Mesendoderm (in vitro differentiated cells): Measurements from ENCODE around the gene CALM3.

Experiments
- DNase-seq: peaks from one replicate; pipeline ENCODE4 v3.0.0; 2013
- H2AK5ac ChIP-seq: 2 replicates; pipeline ENCODE4 v1.6.1; 2013; ENCODE audit warnings: low read length, inconsistent platforms
- H2BK120ac ChIP-seq: 2 replicates; pipeline ENCODE4 v1.6.1; 2013; ENCODE audit warnings: low read depth, mild to moderate bottlenecking, low read length, moderate library complexity, mixed read lengths
- H2BK15ac ChIP-seq: replicated peaks from 2 replicates; pipeline ENCODE4 v1.6.1; 2013; ENCODE audit warnings: low read depth, mild to moderate bottlenecking, moderate library complexity
- H2BK5ac ChIP-seq: 2 replicates; pipeline ENCODE4 v1.6.1; 2013; ENCODE audit warnings: low read length, inconsistent platforms
- H3K18ac ChIP-seq: 2 replicates; pipeline ENCODE4 v1.6.1; 2013; ENCODE audit warnings: mild to moderate bottlenecking, low read length, mixed read lengths
- H3K23ac ChIP-seq: one replicate; pipeline ENCODE4 v1.6.1; 2013; ENCODE audit warnings: low read length
- H3K27ac ChIP-seq: 2 replicates; pipeline ENCODE4 v1.5.1; 2013; ENCODE audit warnings: low read depth, mild to moderate bottlenecking, inconsistent platforms, low read length, moderate library complexity
- H3K27me3 ChIP-seq: 2 replicates; pipeline ENCODE4 v1.6.1; 2013; ENCODE audit warnings: low read length, control low read depth, mild to moderate bottlenecking, inconsistent platforms; ENCODE audit not compliant: insufficient read depth, poor library complexity
- H3K36me3 ChIP-seq: 2 replicates; pipeline ENCODE4 v1.6.1; 2013; ENCODE audit warnings: low read length, inconsistent platforms; ENCODE audit not compliant: control insufficient read depth, insufficient read depth
- H3K4ac ChIP-seq: one replicate; pipeline ENCODE4 v1.6.1; 2013; ENCODE audit warnings: low read depth, mild to moderate bottlenecking, low read length, moderate library complexity
- H3K4me1 ChIP-seq: 2 replicates; pipeline ENCODE4 v1.6.1; 2013; ENCODE audit warnings: low read depth, low read length, inconsistent platforms; ENCODE audit not compliant: control insufficient read depth
- H3K4me2 ChIP-seq: 2 replicates; pipeline ENCODE4 v1.6.1; 2013; ENCODE audit warnings: low read length
- H3K4me3 ChIP-seq: 2 replicates; pipeline ENCODE4 v1.5.1; 2013; ENCODE audit warnings: mild to moderate bottlenecking, low read length
- H3K56ac ChIP-seq: one replicate; pipeline ENCODE4 v1.6.1; 2013; ENCODE audit warnings: low read length
- H3K79me1 ChIP-seq: 2 replicates; pipeline ENCODE4 v1.6.1; 2013; ENCODE audit warnings: low read length, inconsistent platforms
- H3K79me2 ChIP-seq: 2 replicates; pipeline ENCODE4 v1.6.1; 2013; ENCODE audit warnings: mild to moderate bottlenecking, low read length; ENCODE audit not compliant: control insufficient read depth, insufficient read depth
- H3K9ac ChIP-seq: 2 replicates; pipeline ENCODE4 v1.6.1; 2013; ENCODE audit warnings: low read length, inconsistent platforms
- H4K5ac ChIP-seq: one replicate; pipeline ENCODE4 v1.6.1; 2013; ENCODE audit warnings: low read length
- H4K8ac ChIP-seq: one replicate; pipeline ENCODE4 v1.6.1; 2013; ENCODE audit warnings: low read depth, mild to moderate bottlenecking, control low read depth, low read length, moderate library complexity
- WGBS: extraction: QIAGEN DNeasy Blood & Tissue Kit; methylation state at CpG from one replicate; pipeline ENCODE4 v1.1.7; 2013; ENCODE audit warnings: low lambda C conversion rate, missing lambda C conversion rate; ENCODE audit not compliant: insufficient coverage; ENCODE audit errors: extremely low coverage; 5-methylcytosine and 5-hydroxymethylcytosine counted together

CALM3 gene

GRCh38 chr19:46608581-46609345 is 7.6 kb downstream of the CALM3 start:
- H3K36me3 ChIP-seq, result peaks cover 30% of the 10 kb centered on the region

GRCh38 chr19:46609511-46610412 is 8.6 kb downstream of the CALM3 start:
- no CpG with 5 or more reads among the region's 30 CpGs for WGBS
- H3K36me3 ChIP-seq, result peaks cover 30% of the 10 kb centered on the region
- H3K27ac ChIP-seq, result no peak overlapping the region
- H3K9ac ChIP-seq, result no peak overlapping the region
- peaks cover 24% of the 10 kb centered on the region for H3K79me1 ChIP-seq
- no peak overlapping the region for H3K4me3 ChIP-seq
- no peak overlapping the region for H2BK5ac ChIP-seq
- no peak overlapping the region for H2BK120ac ChIP-seq
- H4K5ac ChIP-seq, result no peak overlapping the region
- no peak overlapping the region for H3K4ac ChIP-seq
- no peak overlapping the region for H2BK15ac ChIP-seq
- no peak overlapping the region for H4K8ac ChIP-seq
- no peak overlapping the region for H3K23ac ChIP-seq
- H3K4me1 ChIP-seq, result no peaks in the 10 kb centered on the region
- H3K79me2 ChIP-seq, result peaks cover 15% of the 10 kb centered on the region
- H3K18ac ChIP-seq, result no peak overlapping the region
- no peak overlapping the region for H3K4me2 ChIP-seq
- no peaks in the 10 kb centered on the region for H3K27me3 ChIP-seq
- H2AK5ac ChIP-seq, result no peak overlapping the region
- H3K56ac ChIP-seq, result no peak overlapping the region
- DNase-seq, result no peak

More at GRCh38 chr19:46608581-46609345, 7.6 kb downstream of the CALM3 start:
- no peak overlapping the region for H2AK5ac ChIP-seq
- H3K27ac ChIP-seq, result no peak overlapping the region
- H2BK120ac ChIP-seq, result no peak overlapping the region
- no CpG with 5 or more reads among the region's 27 CpGs for WGBS
- no peak overlapping the region for H3K23ac ChIP-seq
- H3K56ac ChIP-seq, result no peak overlapping the region
- peaks cover 25% of the 10 kb centered on the region for H3K79me2 ChIP-seq
- DNase-seq, result no peak
- no peak overlapping the region for H3K4me3 ChIP-seq
- H4K8ac ChIP-seq, result no peak overlapping the region
- H2BK5ac ChIP-seq, result no peak overlapping the region
- H2BK15ac ChIP-seq, result no peak overlapping the region
- H3K4me2 ChIP-seq, result no peak overlapping the region
- peaks cover 2% of the 10 kb centered on the region for H3K4me1 ChIP-seq
- peaks cover 26% of the 10 kb centered on the region for H3K79me1 ChIP-seq
- no peaks in the 10 kb centered on the region for H3K27me3 ChIP-seq
- H3K9ac ChIP-seq, result no peak overlapping the region
- H3K4ac ChIP-seq, result no peak overlapping the region
- no peak overlapping the region for H4K5ac ChIP-seq
- H3K18ac ChIP-seq, result no peak overlapping the region

- no peak overlapping the region for H2BK120ac ChIP-seq
- H3K4me3 ChIP-seq, result no peak overlapping the region
- H2AK5ac ChIP-seq, result no peak overlapping the region
- no peak overlapping the region for H3K27ac ChIP-seq
- peaks cover 9% of the 10 kb centered on the region for H3K79me2 ChIP-seq
- H3K4ac ChIP-seq, result no peak overlapping the region
- H4K8ac ChIP-seq, result no peak overlapping the region
- no peaks in the 10 kb centered on the region for H3K27me3 ChIP-seq
- H3K23ac ChIP-seq, result no peak overlapping the region
- no peak overlapping the region for H3K18ac ChIP-seq
- H2BK5ac ChIP-seq, result no peak overlapping the region
- no peak overlapping the region for H4K5ac ChIP-seq
- H2BK15ac ChIP-seq, result no peak overlapping the region
- DNase-seq, result no peak
- H3K36me3 ChIP-seq, result peaks cover 30% of the 10 kb centered on the region
- H3K4me1 ChIP-seq, result no peaks in the 10 kb centered on the region
- H3K56ac ChIP-seq, result no peak overlapping the region
- WGBS, result no CpG with 5 or more reads among the region's 5 CpGs
- peaks cover 18% of the 10 kb centered on the region for H3K79me1 ChIP-seq
- no peak overlapping the region for H3K9ac ChIP-seq
- no peak overlapping the region for H3K4me2 ChIP-seq
Measured at GRCh38 chr19:46610413-46610775, 9.3 kb downstream of the CALM3 start.

- no peak overlapping the region for H3K4me2 ChIP-seq
- H3K4me1 ChIP-seq, result no peaks in the 10 kb centered on the region
- peaks cover 1% of the 10 kb centered on the region for H3K79me2 ChIP-seq
- no peak overlapping the region for H3K18ac ChIP-seq
- no peak overlapping the region for H3K9ac ChIP-seq
- no peak overlapping the region for H2BK5ac ChIP-seq
- no peak overlapping the region for H4K5ac ChIP-seq
- H2BK120ac ChIP-seq, result no peak overlapping the region
- no peak overlapping the region for H3K4me3 ChIP-seq
- peaks cover 14% of the 10 kb centered on the region for H3K79me1 ChIP-seq
- WGBS, result no CpG with 5 or more reads among the region's 17 CpGs
- no peak overlapping the region for H2BK15ac ChIP-seq
- H3K27ac ChIP-seq, result no peak overlapping the region
- H3K4ac ChIP-seq, result no peak overlapping the region
- peaks cover 26% of the 10 kb centered on the region for H3K36me3 ChIP-seq
- H3K27me3 ChIP-seq, result no peaks in the 10 kb centered on the region
- no peak overlapping the region for H2AK5ac ChIP-seq
- no peak overlapping the region for H4K8ac ChIP-seq
- H3K23ac ChIP-seq, result no peak overlapping the region
- no peak for DNase-seq
- H3K56ac ChIP-seq, result no peak overlapping the region
Measured at GRCh38 chr19:46610851-46611770, 10.0 kb downstream of the CALM3 start.

- no peak for DNase-seq
- Histone ChIP-seq H3K79me2 (no peaks in the 10 kb centered on the region), H3K36me3 (peaks cover 24% of the 10 kb centered on the region), H3K4ac (no peak overlapping the region), H3K79me1 (peaks cover 11% of the 10 kb centered on the region), H4K5ac (no peak overlapping the region), H3K56ac (no peak overlapping the region), H2BK120ac (no peak overlapping the region), H2AK5ac (no peak overlapping the region), H2BK15ac (no peak overlapping the region), H3K4me1 (no peaks in the 10 kb centered on the region), H3K9ac (no peak overlapping the region), H3K4me2 (no peak overlapping the region), H2BK5ac (no peak overlapping the region), H3K27me3 (no peaks in the 10 kb centered on the region), H3K4me3 (no peak overlapping the region), H3K27ac (no peak overlapping the region), H3K23ac (no peak overlapping the region), H4K8ac (no peak overlapping the region), H3K18ac (no peak overlapping the region)
- WGBS, result no CpG with 5 or more reads among the region's 6 CpGs
Measured at GRCh38 chr19:46611776-46612175, 10.6 kb downstream of the CALM3 start.
